SW 1271 (cell line): ENCODE data around the gene KCNQ5.
"Not testable (repeated sequence)": the region's sequence is repeated elsewhere in the genome, so short reads cannot be mapped to it uniquely, and the experiment has no call there.

Experiments used
- DNase-seq, 2 experiments: peaks; one replicate each; lab custom pipeline; 2025; lab: John Stamatoyannopoulos, UW

KCNQ5 gene

GRCh38 chr6:72844614-72845013 lies 222.8 kb downstream of the KCNQ5 start:
- DNase-seq, result no peak

- DNase-seq, result no peak
Observed at GRCh38 chr6:72849346-72849745, 227.5 kb downstream of the KCNQ5 start.

GRCh38 chr6:72850040-72850439 lies 228.2 kb downstream of the KCNQ5 start:
- DNase-seq, result no peak

- DNase-seq, result no peak
Observed at GRCh38 chr6:72850469-72850868, 228.6 kb downstream of the KCNQ5 start.

- DNase-seq, result no peak
Observed at GRCh38 chr6:72855471-72855870, 233.6 kb downstream of the KCNQ5 start.

GRCh38 chr6:72856801-72857200 lies 234.9 kb downstream of the KCNQ5 start:
- DNase-seq, result no peak

- DNase-seq, result no peak
Observed at GRCh38 chr6:72857791-72858585, 236.1 kb downstream of the KCNQ5 start.

- DNase-seq, result no peak
Observed at GRCh38 chr6:72861059-72861458, 239.2 kb downstream of the KCNQ5 start.

- DNase-seq, result peak in 1 of 2 experiments; percentile 15
Observed at GRCh38 chr6:72861935-72862432, 240.1 kb downstream of the KCNQ5 start.

GRCh38 chr6:72863131-72863530 lies 241.3 kb downstream of the KCNQ5 start:
- DNase-seq, result no peak

GRCh38 chr6:72864236-72864635 lies 242.4 kb downstream of the KCNQ5 start:
- no peak for DNase-seq

GRCh38 chr6:72864799-72865198 lies 242.9 kb downstream of the KCNQ5 start:
- no peak for DNase-seq

- DNase-seq, result no peak
Observed at GRCh38 chr6:72865467-72865866, 243.6 kb downstream of the KCNQ5 start.

GRCh38 chr6:72869621-72870020 lies 247.8 kb downstream of the KCNQ5 start:
- no peak for DNase-seq

GRCh38 chr6:72873433-72873832 lies 251.6 kb downstream of the KCNQ5 start:
- DNase-seq, result no peak

GRCh38 chr6:72876256-72876655 lies 254.4 kb downstream of the KCNQ5 start:
- DNase-seq, result no peak

- DNase-seq, result no peak
Observed at GRCh38 chr6:72886170-72886569, 264.3 kb downstream of the KCNQ5 start.

- no peak for DNase-seq
Observed at GRCh38 chr6:72890233-72890632, 268.4 kb downstream of the KCNQ5 start.

- DNase-seq, result no peak
Observed at GRCh38 chr6:72890671-72891070, 268.8 kb downstream of the KCNQ5 start.

GRCh38 chr6:72892901-72893300 lies 271.0 kb downstream of the KCNQ5 start:
- DNase-seq, result no peak

- DNase-seq, result no peak
Observed at GRCh38 chr6:72894091-72894490, 272.2 kb downstream of the KCNQ5 start.

GRCh38 chr6:72898313-72898712 lies 276.4 kb downstream of the KCNQ5 start:
- DNase-seq, result not testable (repeated sequence)

- DNase-seq, result no peak
Observed at GRCh38 chr6:72905705-72906478, 284.0 kb downstream of the KCNQ5 start.
